T47D (cell line): ENCODE measurements around the gene FNIP2.
"Not testable (repeated sequence)": the region's sequence is repeated elsewhere in the genome, so short reads cannot be mapped to it uniquely, and the experiment has no call there.

ENCODE experiments used
- DNase-seq, 2 experiments: peaks; one replicate each; pipeline versions ENCODE4 v3.0.0 to v3.0.0-alpha.2; 2011 to 2012; ENCODE audit warnings: low read depth in 1 of 2, low spot score in 1 of 2
- JUND ChIP-seq: IDR thresholded peaks from 2 replicates; pipeline ENCODE4 v1.6.1; 2012; ENCODE audit warnings: low read depth
- in situ Hi-C: cut with HindIII; loops from 2 replicates; pipeline ENCODE4 v1.10.0; 2016; ENCODE audit warnings: low sequenced_read_pairs, low pct_unique_long_range_greater_than_20kb

The FNIP2 gene

DNA sequence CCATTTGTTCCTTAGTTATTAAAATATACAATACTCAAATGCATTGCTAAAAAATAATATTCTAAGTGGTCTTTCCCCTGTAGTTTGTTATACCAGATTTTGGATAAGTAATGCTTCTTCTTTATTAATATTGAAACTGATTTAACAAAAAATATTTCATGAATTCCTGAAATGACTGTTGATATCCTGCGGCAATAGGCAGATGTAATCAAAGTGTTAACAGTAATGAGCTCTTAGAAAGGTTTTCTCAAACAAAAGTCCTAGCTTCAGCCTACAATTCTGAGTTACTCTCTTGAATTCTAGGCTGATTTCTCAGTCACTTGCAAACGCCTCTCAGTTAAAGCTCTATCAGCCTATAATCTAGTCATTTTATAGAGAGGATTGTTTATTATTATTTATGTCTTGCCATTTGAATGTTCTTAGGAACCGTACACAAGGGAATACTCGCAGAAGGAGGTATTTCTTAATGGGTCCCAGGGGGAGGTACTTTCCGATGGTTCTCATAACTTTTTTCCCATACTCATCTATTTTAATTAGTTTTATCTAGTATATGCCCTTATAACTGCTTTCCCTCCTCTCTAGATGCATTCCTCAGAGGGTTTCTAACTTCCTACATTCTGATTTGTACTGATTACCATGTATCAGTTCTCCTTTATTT is 96.8 kb downstream of the FNIP2 start:
- in situ Hi-C loops: no loop called here
- no peak for DNase-seq
- no peak for TF ChIP-seq JUND

DNA sequence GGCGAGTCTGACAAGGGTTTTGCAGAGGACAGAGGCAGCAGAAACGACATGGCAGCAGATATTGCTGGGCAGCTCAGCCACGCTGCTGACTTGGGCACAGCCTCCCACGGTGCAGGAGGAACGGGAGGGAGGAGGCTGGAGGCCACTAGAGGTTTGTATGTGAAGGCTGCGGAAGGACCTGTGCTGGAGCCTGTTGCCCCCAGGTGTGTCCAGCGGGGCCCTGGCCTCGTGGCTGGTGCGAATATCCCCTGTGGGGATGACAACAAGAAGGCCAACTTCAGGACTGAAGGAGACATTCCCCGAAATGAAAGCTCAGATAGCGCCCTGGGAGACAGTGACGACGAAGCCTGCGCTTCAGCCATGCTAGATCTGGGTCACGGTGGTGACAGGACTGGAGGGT is 100.2 kb downstream of the FNIP2 start:
- in situ Hi-C loops: no loop called here
- DNase-seq: no peak

DNA sequence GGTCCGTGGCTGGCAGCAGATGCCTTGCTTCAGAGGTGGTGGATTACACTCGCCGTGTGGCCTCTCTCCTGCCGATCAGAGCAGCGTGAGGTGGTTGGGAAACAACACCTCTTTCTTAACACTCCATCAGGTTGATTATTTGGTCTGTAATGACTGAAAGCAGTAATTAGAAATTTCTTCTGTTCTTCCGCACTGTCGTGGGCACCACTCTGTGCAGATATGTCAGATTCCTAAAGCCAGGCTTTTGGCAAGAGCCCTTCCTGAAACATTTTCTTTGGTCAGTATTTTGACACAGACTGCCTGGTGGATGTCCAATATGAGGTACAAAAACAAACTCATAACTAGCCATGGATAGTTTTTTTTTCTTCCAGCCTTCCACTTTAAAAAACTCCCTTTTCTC is 100.9 kb downstream of the FNIP2 start:
- in situ Hi-C loops: no loop called here
- TF ChIP-seq JUND: no peak
- no peak for DNase-seq

More for the DNA sequence above, 100.2 kb downstream of the FNIP2 start:
- no peak for TF ChIP-seq JUND

DNA sequence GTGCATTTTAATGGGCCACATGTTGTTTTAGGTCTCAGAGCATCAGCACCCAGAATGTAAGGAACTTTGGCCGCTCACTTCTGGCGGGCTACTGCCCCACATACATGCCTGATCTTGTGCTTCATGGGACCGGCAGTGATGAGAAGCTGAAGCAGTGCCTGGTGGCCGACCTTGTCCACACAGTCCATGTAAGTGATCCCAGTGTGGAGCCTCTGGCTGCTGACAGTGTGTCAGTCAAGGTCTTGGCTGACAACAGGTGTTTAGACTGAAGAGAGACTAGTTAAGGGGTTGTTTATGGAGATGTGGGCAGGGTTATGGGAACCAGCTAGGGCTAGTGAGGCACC is 101.4 kb downstream of the FNIP2 start:
- in situ Hi-C loops: no loop called here
- no peak for DNase-seq
- no peak for TF ChIP-seq JUND

DNA sequence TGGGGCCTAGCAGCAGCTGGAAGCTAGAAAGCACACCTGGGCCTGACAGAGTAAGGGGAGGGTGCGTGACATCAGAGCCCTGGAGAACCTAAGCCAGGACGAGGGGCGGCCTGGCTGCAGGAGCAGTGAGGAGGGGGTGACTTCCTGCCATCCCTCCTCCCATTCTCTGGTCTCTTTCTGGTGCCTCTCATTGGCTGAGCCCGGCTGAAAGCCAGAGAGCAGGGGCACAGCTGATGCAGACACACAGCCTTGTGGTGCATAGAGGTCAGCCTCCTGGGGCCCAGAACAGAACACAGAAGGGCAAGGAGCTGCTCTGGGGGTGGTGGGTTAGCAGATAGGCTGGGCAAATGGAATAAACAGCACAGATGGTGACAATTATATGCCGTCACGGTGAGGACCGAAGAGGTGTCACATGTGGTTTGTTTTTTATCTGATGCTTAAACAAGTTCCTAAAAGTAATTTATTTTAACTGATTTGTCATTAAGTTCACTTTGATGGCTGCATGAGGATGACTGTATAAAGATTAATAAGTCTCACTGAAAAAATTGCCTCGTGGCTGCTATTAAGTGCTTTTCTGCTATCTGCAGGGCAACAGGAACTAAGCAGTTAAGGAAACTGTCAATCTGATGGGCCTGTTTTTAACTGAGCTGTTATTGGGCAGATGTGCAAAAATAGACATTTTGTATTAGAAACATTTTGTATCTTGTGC is 102.0 kb downstream of the FNIP2 start:
- in situ Hi-C loops: no loop called here
- TF ChIP-seq JUND: no peak
- no peak for DNase-seq

DNA sequence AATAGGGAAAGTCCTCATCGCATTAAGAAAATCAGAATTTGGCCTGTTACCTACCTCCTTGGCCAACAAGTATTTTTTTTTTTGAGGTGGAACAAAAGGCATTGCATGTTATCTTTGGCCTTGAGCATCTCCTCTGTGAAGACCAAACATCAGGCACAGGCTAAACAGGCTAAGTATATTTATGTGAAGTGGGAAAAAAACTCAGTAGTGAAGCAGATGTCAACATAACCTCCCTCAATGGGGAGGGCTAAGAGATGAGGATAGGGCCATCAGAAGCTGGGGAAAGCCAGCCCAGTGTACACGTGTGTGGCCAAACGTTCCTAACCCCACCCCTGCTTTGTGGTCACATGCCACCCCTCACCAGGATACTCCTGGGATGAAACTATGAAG is 102.5 kb downstream of the FNIP2 start:
- TF ChIP-seq JUND: no peak
- no peak for DNase-seq
- in situ Hi-C loops: no loop called here

DNA sequence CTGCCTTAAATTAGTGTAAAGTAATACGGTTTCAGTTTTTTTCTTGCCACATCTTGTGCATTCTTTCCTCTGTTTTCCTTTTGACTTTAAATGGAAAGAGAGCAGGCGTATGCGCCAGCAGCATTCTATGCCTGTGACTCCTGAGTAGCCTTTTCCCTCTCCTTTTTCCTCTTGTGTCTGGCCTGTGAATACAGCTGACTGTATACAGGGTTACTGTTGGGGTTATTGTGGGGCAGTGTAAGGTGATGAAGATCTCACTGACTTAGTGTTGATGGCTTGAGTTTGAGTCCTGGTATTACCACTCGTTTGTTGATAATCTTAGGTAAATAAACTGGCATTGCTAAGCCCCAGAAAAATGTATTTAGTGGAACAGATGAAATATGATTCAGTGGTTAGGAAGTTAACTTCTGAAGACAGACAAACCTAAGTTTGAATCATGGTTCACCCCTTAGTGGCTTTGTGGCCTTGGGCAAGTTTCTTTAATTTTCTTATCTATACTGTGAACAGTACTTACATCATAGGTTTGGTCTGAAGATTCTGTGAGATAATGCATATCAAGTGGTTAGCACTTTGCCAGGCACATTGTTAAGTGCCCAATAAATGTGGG is 105.1 kb downstream of the FNIP2 start:
- no peak for TF ChIP-seq JUND
- DNase-seq: no peak
- in situ Hi-C loops: no loop called here

DNA sequence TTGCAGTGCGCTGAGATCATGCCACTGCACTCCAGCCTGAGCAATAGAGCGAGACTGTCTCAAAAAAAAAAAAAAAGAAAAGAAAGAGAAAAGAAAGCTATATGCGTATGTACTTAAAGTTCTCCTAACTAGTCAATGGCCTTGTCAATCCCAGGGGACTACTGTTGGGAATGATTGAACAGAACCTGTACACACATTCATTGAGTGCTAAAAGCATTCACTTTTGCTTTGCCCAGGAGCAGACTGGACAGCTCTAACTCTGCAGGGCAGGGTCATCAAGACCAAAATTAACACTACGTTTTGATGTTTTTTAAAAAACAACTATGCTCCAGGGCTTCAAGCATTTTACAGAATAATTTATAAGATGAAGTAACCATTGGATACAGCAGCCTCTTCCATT is 106.2 kb downstream of the FNIP2 start:
- TF ChIP-seq JUND: no peak
- in situ Hi-C loops: no loop called here
- no peak for DNase-seq

DNA sequence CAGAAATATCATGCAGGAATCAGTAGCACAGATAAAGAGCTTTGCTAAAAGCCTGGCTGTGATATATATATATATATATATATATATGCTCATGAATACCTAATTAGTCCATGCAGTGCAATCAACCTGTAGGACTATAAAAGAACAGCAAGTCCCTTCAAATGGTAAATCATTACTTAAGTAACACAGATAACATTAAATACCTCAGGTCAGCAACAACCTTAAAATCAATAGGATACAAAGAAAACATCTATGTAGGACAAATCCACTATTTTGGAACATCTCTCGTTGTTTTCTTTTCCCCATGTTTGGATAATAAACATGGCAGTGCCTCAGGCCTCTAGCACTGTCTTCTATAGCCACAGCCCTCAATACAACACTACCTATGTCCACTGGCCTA is 106.6 kb downstream of the FNIP2 start:
- no peak for DNase-seq
- TF ChIP-seq JUND: no peak
- in situ Hi-C loops: no loop called here

DNA sequence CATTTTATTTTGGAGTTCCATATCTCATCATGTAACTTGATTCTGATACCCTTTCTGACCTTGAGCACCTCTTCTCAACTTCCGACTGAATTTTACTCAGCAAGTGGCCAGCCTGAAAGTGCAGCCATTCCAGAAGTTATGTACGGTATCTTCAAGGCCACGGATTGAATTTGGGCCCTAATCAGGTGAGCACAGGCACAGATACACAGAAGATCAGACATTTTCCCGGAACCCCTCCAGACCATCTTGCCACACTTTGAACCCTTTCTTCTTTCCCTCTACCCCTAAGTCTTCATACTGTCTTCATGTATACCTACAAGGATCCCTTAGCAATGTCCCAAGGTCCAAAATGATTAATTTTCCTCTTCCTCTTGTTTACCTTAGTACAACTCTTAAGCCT is 108.2 kb downstream of the FNIP2 start:
- in situ Hi-C loops: no loop called here
- no peak for DNase-seq
- no peak for TF ChIP-seq JUND

DNA sequence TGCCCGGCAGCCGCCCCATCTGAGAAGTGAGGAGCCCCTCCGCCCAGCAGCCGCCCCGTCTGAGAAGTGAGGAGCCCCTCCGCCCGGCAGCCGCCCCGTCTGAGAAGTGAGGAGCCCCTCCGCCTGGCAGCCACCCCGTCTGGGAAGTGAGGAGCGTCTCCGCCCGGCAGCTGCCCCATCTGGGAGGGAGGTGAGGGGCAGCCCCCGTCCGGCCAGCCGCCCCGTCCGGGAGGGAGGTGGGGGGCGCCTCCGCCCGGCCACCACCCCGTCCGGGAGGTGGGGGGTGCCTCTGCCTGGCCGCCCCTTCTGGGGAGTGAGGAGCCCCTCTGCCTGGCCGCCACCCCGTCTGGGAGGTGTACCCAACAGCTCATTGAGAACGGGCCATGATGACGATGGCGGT is 113.3 kb downstream of the FNIP2 start:
- in situ Hi-C loops, DNase-seq: not testable (repeated sequence)

DNA sequence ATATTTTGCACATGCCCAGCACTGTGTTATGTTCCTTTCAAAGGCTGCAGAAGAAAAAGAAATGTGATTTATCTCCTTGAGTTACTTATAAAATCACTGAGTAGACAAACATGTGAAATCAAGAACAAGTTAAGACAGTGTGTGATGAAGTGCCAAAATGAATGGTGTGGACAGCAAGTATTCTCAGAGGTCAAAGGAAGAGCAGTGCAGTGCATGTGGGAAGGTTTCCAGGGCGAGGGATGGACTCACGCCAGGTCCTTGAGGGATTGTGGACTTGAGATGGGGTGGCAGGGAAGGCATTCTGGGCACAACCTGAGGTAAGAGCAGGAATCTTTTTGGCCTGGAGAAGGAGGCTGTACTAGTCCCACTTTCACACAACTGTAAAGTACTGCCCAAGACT is 115.5 kb downstream of the FNIP2 start:
- TF ChIP-seq JUND: no peak
- in situ Hi-C loops: no loop called here
- DNase-seq: no peak

DNA sequence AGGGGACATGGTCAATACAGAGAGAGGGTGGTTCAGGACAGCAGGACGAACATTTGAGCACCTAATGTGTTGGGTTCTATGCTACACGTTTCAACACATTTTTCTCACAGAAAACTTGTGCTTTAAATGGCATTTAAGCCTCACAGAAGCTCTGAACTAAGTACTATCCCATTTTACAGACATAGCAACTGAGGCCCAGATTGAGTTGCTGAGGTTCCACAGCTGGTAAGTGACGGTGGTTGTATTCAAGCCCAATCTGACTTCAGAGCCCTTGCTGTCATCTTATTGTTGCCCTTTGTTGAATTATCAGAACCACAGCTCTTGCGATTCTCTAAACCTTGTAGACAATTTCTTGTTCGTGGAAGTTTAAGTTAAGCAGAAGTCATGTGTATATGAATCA is 116.7 kb downstream of the FNIP2 start:
- TF ChIP-seq JUND: no peak
- in situ Hi-C loops: no loop called here
- no peak for DNase-seq
